PC-9 (cell line): ENCODE data around the gene CEL.

Experiments used
- CTCF ChIP-seq: fragments of 200-600 bp; sonication (generic); conservative IDR thresholded peaks from 2 replicates; pipeline ENCODE4 v1.6.1; 2017; ENCODE audit warnings: mixed run types, antibody characterized with exemption, mild to moderate bottlenecking, moderate library complexity
- EZH2 ChIP-seq: fragments of 200-600 bp; sonication (generic); IDR thresholded peaks from 2 replicates; pipeline ENCODE4 v1.8.0; 2017; ENCODE audit warnings: antibody characterized with exemption, low read depth

- TF ChIP-seq CTCF, result no peak
- no peak for TF ChIP-seq EZH2
Measured at GRCh38 chr9:133058550-133059320, 3.0 kb upstream of the CEL start.
